Measurements from ENCODE around the gene PACSIN1.
"Not testable (repeated sequence)": the region's sequence is repeated elsewhere in the genome, so short reads cannot be mapped to it uniquely, and the experiment has no call there.

PACSIN1 gene

DNA sequence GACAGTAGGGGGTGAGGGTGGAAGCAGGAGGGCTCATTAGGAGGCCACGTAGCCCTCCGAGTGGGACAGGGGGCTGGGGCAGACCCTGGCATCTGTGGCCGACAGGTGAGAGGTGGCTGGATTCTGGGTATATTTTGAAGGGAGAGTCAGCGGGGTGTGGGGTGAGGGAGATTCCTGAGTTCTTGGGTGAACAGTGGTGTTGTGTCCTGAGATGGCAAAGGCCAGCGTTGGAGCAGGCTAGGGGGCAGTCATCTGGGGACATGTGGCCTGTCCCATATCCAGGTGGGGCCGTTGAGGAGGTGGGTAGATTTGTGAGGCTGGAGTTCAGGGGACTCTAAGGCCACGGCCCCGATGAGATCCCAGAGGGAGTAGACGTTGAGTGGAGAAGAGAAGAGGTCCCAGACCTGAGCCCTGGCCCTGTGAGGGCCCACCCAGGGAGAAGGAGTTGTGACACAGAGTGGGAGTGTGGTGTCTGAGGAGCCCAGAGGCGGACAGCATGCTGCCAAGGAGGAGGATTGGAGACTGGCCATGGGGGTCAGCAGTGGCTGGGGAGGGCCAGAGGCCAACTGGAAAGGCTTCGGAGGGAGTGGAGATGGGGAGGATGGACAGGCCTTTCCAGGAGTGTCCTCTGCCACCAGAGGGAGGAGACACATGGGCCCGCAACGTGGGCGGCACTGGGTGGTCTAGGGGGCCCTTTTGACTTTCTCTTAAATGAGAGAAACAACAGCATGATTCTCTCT, 19.6 kb downstream of the PACSIN1 start:
- no peak for DNase-seq (ENCODE audit: low read depth in 2 of 2)

GRCh38 chr6:34486106-34486740, 20.3 kb downstream of the PACSIN1 start:
- DNase-seq (ENCODE audit: low read depth in 2 of 2) = no peak

DNA sequence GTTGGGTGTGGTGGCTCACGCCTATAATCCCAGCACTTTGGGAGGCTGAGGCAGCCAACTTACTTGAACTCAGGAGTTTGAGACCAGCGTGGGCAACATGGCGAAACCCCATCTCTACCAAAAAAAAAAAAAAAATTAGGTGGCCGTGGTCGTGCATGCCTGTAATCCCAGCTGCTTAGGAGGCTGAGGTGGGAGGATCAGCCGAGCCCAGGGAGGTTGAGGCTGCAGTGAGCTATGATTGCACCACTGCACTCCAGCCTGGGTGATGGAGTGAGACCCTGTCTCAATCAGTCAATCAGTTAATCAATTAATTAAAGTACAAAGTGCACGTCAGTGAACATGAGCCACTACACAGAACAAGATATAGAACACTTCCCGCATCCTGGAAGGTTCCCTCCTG, 21.0 kb downstream of the PACSIN1 start:
- not testable (repeated sequence) for DNase-seq (ENCODE audit: low read depth in 2 of 2)

DNA sequence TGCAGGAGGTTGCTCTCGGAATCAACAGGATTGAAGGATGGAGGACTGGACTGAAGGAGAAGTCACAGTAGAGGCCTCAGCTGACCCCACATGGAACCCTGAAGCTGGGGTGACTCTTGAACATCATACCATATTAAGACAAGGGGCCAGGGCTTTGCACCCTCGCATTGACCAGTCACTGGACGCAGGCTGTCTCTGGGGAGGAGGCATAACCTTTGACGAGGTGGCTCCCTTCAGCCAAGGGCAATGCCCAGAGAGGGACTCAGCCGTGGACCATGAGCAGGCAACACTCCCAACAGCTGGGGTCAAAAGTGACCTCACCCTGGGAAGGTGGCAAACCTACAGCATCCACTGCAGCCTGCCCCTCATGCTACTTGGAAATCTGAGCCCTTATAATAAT, 21.7 kb downstream of the PACSIN1 start:
- DNase-seq (ENCODE audit: low read depth in 2 of 2) = no peak

GRCh38 chr6:34489207-34489805, 23.4 kb downstream of the PACSIN1 start:
- no peak for DNase-seq (ENCODE audit: low read depth in 2 of 2)

DNA sequence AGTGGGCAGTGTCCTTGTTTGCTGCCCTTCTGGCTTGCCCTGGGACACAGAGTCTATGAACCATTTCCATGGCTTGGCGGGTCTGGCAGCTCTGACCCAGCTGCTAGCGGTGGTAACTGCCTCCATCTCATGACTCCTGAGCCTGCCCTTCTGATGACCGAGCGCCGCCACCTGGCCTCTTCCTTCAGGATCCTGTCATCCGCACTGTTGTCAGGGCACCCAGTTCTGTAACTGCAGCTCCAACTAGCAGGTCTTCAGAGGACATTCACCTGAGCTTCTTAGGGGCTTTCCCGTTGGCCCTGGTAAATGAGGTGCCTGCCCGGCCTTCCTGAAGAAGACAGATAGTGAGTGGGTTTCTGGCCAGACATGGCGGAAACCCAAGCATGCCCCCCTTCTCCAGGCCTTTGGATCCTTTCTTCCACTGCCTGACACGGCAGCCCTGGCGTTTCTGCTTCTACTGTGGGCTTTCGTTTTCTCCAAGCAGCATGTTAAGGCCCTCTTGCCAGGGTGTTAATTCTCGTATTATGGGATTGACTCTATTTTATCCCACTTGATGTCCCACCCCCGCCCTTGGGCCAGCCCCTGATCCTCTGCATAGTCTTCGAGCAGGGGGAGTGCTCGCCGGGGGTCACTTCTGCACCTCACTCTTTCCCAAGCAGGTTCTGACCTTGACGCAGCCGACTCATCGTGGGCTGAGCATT, 24.7 kb downstream of the PACSIN1 start:
- DNase-seq (ENCODE audit: low read depth in 2 of 2) = no peak

DNA sequence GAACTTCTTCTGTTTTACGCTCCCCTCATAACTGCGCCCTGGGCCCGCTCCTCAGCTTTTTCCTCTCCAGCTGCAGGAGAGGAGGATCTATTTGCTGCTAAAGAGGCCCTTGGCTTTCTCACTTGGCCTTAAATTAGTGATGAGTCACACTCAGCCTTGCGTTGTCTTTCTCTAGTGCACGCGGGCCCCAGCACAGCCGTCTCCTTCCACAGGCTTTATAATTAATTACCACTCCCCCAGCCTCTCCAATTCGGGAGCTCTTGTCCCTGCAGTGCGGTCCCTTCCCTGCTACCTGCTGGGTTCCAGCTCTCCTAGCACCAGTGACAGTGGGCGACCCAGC, 25.2 kb downstream of the PACSIN1 start:
- no peak for DNase-seq (ENCODE audit: low read depth in 2 of 2)

DNA sequence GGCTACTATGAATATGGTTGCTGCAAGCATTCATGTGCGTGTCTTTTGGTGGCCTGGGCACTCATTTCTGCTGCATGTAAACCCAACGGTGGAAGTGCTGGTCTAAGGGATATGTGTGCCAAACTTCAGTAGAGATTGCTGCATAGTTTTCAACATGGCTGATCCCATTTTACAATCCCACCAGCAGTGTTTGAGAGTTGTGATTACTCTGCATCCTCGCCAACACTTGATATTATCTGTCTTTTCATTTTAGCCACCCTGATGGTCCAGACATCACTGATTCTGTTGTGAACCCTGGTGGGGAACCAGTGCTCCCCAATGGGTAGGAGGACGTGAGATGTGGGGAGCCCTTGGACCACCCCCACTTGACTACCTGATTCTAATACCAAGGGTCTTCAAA, 27.5 kb downstream of the PACSIN1 start:
- DNase-seq (ENCODE audit: low read depth in 2 of 2) = no peak

GRCh38 chr6:34494973-34495372, 29.1 kb downstream of the PACSIN1 start:
- DNase-seq (ENCODE audit: low read depth in 2 of 2) = no peak

- DNase-seq (ENCODE audit: low read depth in 2 of 2) = no peak
These were observed 30.3 kb downstream of the PACSIN1 start for GRCh38 chr6:34496103-34496685.

DNA sequence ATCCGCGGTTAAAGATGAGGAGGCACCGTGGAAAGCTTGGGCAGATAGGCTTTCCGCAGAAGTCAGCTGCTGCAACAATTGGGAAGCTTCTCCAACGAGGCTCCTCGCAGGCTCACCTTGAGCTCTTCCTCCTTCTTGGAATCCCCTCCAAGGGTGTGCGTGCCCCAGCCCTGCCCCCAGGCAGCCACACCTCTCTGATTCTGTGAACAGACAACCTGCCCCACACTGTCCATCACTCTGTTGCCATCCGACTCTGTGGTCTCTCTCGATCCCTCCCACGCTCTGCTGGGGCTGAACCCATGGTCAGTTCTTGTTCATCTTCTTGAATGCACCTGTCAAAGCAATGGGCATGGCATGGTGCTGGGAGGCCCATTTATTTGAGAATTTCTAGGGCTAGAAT, 31.5 kb downstream of the PACSIN1 start:
- no peak for DNase-seq (ENCODE audit: low read depth in 2 of 2)

- no peak for DNase-seq (ENCODE audit: low read depth in 2 of 2)
These were observed 40.8 kb downstream of the PACSIN1 start for GRCh38 chr6:34506718-34507117.

- no peak for DNase-seq (ENCODE audit: low read depth in 2 of 2)
These were observed 42.5 kb downstream of the PACSIN1 start for GRCh38 chr6:34508425-34508824.

DNA sequence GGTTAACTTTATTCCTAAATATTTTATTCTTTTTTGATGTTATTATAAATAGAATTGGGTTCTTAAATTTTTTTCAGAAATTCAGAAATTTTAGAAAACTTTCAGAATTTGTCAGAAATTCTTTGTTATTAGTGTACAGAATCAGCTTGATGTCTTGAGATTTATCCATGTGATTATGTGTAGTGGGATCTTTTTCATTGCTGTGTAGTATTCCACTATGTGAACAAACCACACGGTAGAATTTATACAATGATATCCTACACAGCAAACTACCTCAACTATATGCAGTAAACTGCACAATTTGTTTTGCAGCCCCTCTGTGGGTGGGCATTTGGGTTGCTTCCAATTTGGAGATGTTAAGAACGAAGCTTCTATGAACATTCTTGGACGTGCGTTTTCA, 43.9 kb downstream of the PACSIN1 start:
- DNase-seq (ENCODE audit: low read depth in 2 of 2) = no peak

GRCh38 chr6:34510299-34510698, 44.4 kb downstream of the PACSIN1 start:
- DNase-seq (ENCODE audit: low read depth in 2 of 2) = no peak

- no peak for DNase-seq (ENCODE audit: low read depth in 2 of 2)
These were observed 45.5 kb downstream of the PACSIN1 start for GRCh38 chr6:34511214-34511914.

DNA sequence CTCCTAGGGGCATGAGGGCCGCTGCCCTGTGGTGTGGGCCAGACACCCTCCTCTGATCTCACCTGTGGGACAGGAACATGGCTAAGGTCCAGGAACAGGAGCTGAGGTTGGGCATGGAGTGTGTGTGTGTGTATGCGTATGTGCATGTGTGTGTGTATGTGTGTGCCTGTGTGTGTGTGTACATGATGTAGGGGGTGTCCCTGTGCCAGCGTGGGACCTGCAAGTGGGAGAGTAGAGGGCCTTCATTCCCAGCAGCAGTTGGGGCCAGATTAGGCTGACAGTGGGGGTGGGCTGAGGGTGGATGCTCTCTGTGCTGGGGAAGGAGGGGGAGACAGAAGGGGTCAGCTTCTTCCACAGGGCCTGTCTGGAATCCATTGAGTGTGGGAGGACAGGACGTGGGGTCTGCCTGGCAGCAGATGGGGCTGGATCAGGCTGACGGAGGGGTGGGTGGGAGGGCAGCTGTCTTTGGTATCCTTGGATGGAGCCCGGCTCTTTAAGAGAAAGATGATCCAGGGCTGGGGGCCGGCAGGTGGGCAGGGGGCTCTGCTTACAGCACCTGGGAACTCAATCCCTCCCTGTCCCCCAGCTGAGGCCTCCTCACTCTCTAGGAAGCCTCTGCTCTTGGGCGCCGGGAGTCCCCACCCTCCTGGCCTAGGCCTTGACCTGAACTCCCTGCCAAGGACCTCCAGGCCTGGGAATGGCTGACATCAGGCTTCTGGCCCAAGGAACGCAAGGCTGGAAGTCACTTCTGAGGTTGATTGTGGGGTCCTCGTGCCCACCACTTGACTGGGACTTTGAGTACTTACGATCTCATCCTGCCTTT, 46.2 kb downstream of the PACSIN1 start:
- no peak for DNase-seq (ENCODE audit: low read depth in 2 of 2)

DNA sequence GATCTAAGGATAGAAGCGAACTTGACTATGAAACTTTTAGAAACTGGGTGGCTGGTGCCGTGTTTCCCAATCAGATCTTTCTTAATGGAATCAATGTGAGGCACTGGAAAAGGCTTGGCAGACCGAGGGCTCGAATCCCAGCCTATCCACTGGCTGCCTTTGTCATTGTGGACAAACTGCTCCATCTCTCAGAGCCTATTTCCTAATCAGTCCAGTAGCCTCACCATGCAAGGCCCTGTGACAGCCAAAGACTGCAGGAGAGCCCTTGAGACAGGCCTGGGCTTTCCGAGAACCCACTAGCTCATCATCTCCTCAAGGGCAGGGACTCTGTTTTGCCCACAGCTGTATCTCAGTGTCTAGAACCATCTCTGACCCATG, 46.9 kb downstream of the PACSIN1 start:
- no peak for DNase-seq (ENCODE audit: low read depth in 2 of 2)

GRCh38 chr6:34513646-34514045, 47.8 kb downstream of the PACSIN1 start:
- DNase-seq (ENCODE audit: low read depth in 2 of 2) = no peak

- no peak for DNase-seq (ENCODE audit: low read depth in 2 of 2)
These were observed 48.2 kb downstream of the PACSIN1 start for GRCh38 chr6:34514112-34514511.
